Hepatocyte (in vitro differentiated cells): ENCODE data around the gene PDZRN4.

Source experiments
- CTCF ChIP-seq: fragments of 200-600 bp; sonication (generic); IDR thresholded peaks from 2 replicates; pipeline ENCODE4 v1.5.1; 2016; ENCODE audit warnings: antibody characterized with exemption, mild to moderate bottlenecking; ENCODE audit not compliant: poor library complexity
- EZH2 ChIP-seq: fragments of 200-600 bp; sonication (generic); IDR thresholded peaks from 2 replicates; pipeline ENCODE4 v1.6.1; 2016; ENCODE audit warnings: antibody characterized with exemption, mild to moderate bottlenecking, borderline replicate concordance

- TF ChIP-seq CTCF = no peak
- TF ChIP-seq EZH2 = no peak
Measured at GRCh38 chr12:41336041-41336549, 148.0 kb downstream of the PDZRN4 start.
